CD4-positive, alpha-beta T cell treated with Interleukin-10 for 1 hour (primary cell): ENCODE results near the gene KDM4C.
"Not testable (repeated sequence)": the region's sequence is repeated elsewhere in the genome, so short reads cannot be mapped to it uniquely, and the experiment has no call there.

Experiments
- DNase-seq: peaks from one replicate; pipeline ENCODE4 v3.0.0-alpha.2; 2020

Gene KDM4C

DNA sequence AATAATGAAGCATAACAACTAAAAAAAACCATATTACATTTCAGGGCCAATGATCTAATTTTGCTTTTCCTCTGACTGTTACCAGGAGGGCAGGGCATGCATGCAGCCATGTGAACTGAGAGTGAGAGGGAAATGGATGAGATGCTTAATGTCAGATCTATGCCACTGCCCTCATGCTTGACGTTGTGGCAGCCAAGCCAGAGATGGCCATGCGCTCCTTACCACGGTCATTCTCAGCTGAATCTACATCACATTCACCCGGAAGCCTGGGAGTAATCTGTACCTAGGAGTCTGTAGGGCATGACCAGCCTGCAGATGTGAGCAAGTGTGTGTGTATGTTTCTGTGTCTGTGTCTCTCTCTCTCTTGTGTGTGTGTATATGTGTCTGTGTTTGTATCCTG lies 183.7 kb downstream of the KDM4C start:
- DNase-seq, result no peak

DNA sequence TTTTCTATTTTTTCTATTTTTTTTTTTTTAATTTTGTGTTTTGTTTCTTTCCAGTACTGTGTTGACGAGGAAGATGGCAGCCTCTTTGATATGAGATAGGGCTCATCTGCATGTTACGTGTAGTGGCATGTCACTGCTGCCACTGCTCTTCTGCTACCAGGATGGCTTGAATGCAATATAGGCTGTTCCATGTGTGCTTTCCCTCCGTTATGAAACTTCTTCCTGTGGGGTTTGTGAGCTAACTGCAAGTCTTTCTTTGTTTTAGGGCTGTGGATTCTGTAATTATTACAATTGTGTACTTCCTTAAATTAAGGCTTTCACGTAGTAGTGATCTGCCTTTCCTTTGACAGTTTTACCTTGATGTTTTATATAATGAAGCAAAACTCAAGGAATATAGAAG lies 184.6 kb downstream of the KDM4C start:
- DNase-seq, result no peak

DNA sequence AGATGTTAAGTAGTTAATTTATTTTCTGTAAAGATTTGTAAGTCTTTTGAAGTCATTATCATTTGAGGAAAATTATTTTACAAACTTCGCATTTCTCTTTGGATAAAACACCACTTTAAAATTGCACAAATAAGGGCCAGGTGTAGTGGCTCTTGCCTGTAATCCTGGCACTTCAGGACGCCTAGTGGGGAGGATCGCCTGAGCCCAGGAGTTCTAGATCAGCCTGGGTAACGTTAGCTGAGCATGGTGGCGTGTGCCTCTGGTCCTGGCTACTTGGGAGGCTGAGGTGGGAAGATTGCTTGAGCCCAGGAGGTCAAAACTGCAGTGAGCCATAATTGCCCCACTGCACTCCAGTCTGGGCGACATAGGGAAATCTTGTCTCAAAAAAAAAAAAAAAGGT lies 185.5 kb downstream of the KDM4C start:
- DNase-seq, result no peak

DNA sequence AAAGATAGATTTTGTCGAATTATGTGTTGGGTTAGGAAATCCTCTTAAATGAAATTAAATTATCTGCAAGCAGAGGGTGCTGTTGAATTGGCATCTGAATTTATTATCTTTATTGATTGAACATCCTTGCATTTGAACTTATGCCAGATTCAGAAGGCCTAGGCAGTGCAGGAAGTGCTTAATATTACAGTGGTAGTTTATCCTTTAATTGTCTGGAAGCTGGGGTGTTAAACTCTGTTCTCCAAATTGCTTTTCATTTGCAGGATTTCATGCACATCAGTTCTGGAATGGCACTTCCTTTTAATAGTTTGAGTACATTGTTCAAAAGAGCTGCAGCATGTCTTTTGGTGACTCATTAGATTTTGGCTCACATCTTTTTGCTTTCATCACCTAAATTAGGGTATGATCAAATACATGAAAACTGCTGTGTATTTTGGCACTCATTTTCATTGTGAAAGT lies 186.3 kb downstream of the KDM4C start:
- no peak for DNase-seq

DNA sequence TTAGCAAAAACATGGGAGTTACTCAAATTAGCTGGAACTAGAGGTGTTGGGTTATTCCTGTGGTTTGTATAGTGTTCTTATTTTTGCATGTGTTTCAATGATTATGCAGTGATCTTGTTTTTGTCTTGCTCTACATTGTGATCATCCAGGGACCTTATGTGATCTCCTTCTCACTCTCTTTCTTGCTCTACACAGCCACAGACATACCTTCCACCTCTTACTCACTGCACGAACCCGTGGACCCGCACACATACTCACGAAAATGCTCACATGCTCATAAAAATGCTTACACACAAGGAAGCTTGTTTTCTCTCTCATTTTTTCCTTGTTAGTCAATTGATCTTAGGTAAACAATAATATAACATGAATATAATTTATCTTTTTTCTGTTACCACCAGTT lies 187.1 kb downstream of the KDM4C start:
- no peak for DNase-seq

DNA sequence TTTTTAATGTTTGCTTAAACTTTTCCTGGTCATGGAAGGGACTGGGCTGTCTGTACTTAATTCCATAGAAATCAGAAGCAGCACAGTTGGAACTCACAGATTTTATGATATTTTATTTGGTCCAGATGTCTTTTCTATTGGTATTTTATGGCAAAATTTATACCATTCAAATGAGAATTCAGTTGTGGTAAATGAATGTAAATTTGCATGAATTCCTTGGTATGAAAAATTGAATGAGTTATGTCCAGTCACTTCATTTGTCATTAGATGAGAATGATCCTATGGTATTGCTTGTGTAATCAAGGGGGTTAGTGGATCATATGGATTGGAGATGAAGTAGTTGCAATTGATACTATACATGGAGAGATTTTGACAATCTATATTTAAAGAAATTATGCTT lies 188.0 kb downstream of the KDM4C start:
- no peak for DNase-seq

DNA sequence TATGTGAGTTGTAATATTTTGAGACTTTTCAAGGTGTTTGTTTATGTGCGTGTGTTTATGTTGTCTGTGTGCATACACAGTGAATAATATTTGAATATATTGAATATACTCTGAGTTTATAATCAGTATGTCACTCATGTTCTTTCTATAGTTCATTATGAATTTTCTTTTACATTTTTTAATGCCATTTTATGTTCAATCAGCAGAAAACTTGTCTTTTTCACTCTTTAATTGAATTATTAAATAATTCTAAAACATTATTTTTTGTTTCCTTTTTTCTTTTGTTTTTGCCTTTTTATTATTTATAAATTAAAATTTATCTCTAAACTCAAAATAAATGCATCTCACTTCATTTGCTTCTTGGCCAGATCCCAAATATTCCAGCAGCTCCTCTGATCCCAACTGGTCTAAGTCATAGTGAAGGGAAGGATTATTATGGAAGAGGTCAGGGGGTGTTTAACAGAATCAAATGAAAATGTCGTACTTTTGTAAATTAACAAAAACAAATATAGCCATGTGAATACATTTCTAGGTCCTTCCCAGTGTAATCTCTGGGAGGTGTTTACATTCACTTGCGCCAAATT lies 188.9 kb downstream of the KDM4C start:
- no peak for DNase-seq

DNA sequence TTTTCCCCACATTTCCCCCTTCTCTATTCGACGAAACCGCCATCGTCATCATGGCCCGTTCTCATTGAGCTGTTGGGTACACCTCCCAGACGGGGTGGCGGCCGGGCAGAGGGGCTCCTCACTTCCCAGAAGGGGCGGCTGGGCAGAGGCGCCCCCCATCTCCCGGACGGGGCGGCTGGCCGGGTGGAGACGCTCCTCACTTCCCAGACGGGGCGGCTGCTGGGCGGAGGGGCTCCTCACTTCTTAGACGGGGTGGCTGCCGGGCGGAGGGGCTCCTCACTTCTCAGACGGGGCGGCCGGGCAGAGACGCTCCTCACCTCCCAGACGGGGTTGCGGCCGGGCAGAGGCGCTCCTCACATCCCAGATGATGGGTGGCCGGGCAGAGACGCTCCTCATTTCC lies 191.1 kb downstream of the KDM4C start:
- DNase-seq, result not testable (repeated sequence)

DNA sequence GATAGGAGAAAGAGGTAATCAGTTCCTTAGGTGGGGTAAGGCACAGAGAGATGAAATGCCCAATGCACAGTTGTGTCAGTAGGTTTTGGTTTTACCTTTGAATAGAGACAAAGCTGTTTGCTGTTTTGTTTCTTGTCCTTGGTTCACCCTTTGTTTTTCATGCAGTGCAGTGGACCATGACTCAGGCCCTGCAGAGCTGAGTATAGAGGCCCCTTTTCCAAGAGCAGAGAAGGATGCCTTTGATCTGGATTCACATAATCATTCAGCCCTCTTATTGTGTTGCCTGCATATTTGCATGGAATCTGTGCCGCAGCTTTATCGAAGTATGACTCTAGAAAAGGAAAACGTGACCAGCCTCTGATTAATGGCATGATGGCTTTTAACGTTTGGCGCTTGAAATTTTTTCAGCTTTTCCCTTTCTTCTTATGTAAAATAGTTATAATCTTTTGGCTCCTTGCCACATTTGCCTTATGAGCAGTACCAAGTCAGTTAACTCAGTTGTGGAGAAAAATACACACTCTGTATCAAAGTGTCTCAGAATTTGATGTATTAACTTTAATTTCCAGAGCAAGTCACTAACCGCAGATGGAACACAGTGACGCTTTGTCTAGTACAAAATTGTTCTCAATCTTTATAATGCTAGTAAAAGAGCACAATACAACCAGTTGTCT lies 197.6 kb downstream of the KDM4C start:
- no peak for DNase-seq

DNA sequence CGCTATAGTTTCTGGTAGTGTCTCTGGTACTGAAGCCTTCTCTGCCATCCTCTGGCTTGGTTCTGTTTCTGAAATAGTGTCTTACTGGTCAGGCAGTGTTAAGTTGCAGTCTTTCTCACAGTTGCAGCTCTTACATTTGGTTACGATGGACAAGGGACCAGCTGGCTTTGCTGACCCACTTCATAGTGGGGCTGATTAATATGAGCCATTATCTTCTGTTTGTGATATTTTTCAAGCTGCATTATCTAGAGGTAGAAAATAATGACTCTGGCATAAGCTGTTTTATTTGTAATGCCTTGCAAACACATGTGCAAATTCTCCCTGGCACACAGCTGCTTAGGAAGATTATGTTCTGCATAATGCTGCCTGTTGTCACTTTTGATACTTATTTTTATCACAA lies 199.1 kb downstream of the KDM4C start:
- no peak for DNase-seq

DNA sequence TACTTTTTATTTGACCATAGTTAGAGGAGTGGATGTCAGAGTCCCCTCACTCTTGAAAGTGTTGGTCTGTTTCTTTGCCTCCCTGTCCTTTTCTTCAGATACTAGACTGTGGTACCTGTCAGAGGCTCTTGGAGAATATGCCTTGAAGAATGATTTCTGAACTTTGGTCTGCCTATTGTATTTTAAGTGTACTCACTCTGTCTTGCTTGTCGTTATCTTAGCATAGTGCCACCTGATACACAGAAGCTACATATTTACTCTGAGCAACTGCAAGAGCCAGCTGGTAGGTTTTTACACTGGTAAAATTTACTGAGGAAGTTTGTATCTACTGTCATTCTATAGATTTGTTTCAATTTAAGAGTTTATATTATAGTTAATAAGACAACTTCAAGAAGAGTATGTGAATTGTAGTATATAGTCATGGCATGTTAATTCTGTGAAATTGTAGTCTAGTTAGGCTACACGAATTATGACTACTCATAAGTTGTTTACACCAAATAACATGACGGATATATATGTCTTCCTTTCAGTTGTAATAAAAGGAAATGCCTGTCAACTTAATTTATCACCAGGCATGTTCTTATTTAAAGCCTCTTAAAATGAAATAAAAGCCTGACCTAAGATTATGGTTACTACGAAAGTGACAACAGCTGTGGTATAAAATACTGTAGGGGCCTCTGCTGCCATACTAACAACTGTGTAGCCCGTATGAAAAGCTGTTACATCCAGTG lies 201.7 kb downstream of the KDM4C start:
- DNase-seq, result no peak

DNA sequence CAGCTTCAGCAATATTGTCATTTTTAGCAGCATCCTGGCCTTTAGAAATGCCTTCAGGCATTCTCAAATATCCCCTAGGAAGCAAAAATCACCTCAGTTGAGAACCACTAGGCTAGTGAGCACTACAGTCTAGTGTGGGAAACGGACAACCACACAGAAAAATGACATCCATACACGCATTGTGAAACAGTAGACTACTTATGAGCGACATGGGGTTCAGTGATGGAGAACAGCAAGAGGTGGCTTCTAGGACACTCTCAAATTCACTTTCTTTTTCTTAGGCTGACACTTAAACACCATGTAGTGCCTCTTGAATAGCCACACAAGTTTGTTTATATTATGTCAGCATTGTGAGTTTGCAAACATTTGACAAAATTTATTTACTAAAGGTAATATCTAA lies 203.0 kb downstream of the KDM4C start:
- DNase-seq, result no peak

DNA sequence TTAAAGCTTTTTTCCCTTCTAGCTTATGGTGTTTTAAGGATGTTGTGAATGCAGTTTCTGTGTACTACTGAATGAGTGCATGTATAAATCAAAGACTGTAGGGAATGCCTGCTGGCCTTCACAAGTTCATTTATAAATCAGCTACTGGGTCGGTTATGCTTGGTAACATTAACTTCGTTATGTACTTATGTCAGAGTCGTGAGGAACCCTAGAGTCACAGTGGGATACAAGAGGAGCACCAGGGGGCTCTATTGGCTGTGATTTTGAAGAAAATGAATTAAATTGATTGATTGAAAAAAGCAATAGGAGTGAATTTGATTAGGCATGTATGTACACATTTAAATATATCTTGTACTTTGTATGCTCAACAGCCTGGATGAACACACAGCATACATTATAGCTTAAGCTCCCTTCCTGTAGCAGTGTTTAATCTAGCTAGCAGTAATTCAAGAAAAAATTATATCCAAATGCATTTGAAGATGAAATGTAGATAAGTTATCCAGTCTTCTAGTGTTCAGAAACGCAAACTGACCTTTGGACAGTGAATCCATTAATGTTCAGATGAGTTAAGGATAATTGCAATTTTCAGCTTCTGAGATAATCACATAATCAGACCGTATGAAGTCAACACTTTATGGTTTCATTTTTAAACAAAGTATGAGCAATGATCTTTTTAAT lies 204.2 kb downstream of the KDM4C start:
- no peak for DNase-seq

DNA sequence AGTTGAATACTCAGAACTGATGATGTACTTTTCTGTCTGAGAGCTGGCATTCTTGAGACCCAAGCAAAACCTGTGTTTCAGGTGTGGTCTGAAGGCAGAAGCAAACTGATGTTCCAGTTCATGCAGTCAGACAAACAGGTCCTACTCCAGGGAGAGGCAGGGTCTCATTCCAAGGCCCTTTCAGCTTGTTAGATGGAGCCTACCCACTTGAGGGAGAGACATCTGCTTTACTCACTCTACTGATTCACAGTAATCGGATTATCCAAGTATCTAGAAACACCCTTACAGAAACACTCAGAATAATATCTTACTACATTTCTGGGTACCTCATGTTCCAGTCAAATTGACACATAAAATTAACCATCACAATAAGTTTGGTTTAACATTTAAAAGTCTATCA lies 207.8 kb downstream of the KDM4C start:
- DNase-seq, result no peak

DNA sequence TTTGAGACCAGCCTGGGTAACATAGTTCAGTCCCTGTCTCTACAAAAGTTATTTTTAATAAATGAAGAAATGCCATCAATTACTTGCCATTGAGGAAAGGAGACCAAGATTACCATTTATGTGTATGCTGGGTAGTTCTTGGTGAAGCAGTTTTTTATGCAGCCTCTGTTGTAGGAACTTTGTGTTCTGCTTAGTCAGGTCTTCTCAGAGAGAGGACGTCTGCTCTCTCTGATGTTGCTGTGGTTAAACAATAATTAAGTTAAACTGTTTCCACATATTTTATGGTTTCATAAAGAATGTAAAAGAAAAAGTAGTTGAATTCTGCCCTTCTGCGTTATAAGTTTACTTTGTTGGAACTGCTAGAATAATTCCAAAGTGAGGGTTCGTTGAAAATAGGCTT lies 210.5 kb downstream of the KDM4C start:
- DNase-seq, result no peak

DNA sequence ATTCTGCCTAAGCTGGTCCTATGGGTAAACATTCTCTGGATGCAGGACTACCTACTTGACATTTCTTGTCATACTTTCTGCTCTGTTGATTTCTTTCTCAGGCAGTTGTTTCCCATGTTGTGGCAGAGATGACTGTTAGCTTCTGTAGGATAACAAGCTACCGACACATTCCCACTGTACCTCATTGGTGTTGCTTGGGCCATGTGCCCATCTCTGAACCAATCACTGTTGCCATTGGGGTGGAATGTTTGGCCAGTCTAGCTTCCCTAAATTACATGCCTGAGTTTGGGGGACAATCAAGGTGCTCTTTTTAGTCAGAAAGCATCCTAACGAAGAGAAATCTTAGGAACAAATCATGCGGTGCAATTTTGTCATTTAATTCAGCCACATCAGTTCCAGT lies 212.0 kb downstream of the KDM4C start:
- no peak for DNase-seq

DNA sequence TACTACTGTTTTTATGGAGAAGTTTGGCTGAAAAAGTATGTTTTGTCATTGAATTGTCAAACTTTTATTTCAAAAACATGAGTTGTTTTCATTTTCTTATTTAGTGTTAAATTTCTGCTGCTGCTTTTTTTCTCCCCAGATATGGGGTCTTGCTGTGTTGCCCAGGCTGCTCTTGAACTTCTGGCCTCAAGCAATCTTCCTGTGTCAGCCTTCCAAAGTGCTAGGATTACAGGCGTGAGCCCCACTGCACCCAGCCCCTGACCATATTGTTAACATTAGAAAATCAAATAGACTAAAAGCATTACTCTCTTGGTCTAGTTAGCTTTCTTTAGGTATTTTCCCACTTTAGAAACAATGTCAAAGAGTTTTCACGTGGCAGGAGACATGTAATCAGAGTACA lies 215.3 kb downstream of the KDM4C start:
- DNase-seq, result no peak

DNA sequence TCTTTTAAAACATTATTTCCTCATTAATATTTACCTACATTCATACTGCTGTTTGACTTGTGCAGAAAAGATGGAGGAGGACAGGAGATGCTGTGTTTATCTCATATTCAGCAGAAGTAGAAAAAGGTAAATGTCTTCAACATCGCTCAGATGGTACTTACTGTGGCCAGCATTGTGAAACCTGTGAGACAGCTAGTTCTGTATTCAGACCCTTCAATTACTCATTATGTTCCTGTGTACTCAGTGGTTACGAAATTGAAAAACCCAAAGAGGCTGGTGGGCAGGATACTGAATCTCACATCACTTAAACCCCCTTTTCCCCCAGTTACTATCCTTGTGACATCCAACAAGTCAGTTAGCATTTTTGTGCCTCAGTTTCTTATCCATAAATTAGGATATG lies 216.0 kb downstream of the KDM4C start:
- DNase-seq, result no peak

DNA sequence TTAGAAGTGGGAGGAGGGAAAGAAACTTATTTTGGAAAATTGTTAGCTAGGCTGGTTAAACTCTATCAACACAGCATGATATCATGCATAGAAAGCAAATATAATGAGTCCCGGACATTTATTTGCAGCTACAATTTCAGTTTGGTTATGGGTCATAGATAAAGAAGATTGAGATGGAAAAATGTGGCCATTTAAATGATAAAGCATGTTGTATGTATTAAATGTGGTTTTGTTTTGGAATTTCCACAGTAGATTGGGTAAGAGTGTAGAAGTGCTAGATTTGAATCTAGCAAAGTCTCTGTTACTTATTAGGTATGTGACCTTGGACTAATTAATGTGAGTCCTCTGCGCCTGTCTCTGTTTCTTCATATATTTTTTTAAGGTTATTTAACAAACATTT lies 217.4 kb downstream of the KDM4C start:
- no peak for DNase-seq

DNA sequence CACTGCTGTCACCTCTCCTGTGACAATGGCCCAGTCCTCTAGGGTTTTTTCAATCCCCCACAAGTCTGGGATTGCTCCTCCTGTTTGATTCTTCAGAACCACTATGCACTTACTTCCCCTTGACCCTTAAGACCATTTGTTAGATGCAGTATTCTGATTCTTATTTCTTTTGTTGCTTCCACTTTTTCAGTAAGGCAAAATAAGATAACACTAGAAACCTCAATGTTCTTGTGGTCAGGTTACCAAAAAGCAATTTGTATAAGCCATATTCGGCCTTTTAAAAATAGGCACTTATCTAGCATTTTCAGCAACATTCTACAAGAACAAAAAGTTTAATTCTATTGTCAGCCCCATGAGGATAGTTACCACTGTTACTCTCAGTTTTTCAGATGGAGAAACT lies 220.0 kb downstream of the KDM4C start:
- no peak for DNase-seq

DNA sequence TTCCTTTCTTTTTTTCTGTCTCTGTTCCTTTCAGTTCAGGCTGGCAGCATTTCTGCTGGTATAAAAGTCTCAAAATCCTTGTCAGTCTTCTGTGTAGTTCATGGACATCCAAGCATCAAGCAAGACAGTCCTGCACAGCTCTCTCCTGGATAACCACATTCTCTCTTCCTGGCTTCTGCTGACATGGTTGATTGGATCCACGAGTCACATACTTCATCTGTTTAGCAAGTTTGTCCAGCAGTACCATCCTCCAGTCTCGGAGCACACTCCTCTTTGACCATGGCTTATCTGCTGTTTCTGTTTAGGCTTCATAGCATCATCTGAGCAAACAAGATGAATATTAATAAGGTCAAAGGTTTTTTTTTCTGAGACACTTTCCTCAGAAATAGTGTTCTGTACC lies 220.8 kb downstream of the KDM4C start:
- DNase-seq, result no peak

DNA sequence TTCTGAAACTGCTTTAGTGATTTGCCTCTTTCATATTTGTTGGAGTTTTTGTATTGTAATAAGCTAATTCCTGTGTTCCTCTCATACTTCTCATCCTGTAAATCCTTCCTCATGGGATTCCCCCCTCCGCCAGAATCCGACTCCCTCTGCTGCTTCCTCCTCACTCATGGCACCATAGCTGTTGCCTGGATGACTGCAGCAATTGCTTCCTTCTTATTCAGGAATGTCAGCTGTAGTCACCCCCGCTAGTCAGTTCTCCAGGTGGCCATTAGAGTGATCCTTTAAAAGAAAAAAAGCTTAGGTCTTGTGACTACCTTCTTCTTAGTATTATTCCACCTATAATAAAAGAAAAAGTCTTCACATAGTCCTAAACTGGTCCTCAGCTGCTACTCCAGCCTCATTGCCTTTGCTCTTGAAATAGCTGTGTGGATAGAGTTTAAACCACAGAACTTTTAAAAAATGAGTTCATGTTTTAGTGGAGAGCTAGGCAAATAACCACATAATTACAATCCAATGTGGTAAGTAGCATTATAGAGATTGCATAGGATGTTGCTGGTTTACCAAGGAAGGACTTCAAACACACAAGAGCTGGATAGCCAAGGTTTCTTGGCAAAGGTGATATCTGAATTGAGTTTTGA lies 227.3 kb downstream of the KDM4C start:
- no peak for DNase-seq

DNA sequence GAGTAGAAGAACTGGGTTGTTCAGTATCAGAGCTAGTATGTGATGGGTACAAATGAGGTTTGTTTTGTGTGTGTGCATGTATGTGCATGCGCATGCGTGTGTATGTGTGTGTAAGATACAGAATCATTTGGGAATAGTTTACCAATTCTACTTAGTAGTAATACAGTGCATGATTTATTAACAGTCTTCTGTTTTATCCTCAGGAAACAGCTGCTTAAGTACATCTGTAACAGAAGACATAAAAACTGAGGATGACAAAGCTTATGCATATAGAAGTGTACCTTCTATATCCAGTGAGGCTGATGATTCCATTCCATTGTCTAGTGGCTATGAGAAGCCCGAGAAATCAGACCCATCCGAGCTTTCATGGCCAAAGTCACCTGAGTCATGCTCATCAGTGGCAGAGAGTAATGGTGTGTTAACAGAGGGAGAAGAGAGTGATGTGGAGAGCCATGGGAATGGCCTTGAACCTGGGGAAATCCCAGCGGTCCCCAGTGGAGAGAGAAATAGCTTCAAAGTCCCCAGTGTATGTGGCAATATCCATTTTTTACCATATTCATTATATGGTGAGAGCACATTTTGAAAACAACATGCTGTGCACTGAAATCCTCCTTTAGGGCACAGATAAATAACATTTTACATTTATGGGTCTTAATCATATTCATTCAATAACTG lies 228.5 kb downstream of the KDM4C start:
- DNase-seq, result no peak
